Activated CD8-positive, alpha-beta memory T cell treated with anti-CD3 and anti-CD28 coated beads for 4 hours (primary cell): ENCODE results near the gene SLC44A1.

Source experiments
- DNase-seq, 2 donors: peaks; one replicate each; pipeline ENCODE4 v3.0.0-alpha.2; 2020; ENCODE audit warnings: low read depth in 2 of 2

Gene SLC44A1

GRCh38 chr9:105466898-105467455, 222.5 kb downstream of the SLC44A1 start:
- no peak for DNase-seq

GRCh38 chr9:105468875-105469274, 224.4 kb downstream of the SLC44A1 start:
- no peak for DNase-seq

GRCh38 chr9:105473221-105473620, 228.8 kb downstream of the SLC44A1 start:
- no peak for DNase-seq

- DNase-seq: no peak
Observed at GRCh38 chr9:105475302-105475701, 230.9 kb downstream of the SLC44A1 start.

GRCh38 chr9:105479846-105480245, 235.4 kb downstream of the SLC44A1 start:
- DNase-seq: no peak

- no peak for DNase-seq
Observed at GRCh38 chr9:105483618-105484017, 239.2 kb downstream of the SLC44A1 start.

GRCh38 chr9:105484226-105484625, 239.8 kb downstream of the SLC44A1 start:
- DNase-seq: no peak

GRCh38 chr9:105485131-105485530, 240.7 kb downstream of the SLC44A1 start:
- DNase-seq: no peak
